ACHN (cell line): ENCODE results near the gene ANKRD39.
A peak's percentile ranks its signal among the peaks of the same experiment; 100 is the strongest.

Experiments used
- DNase-seq: peaks from one replicate; pipeline ENCODE4 v3.0.0-alpha.2; 2015
- in situ Hi-C: cut with HindIII; loops from 2 replicates; pipeline ENCODE4 v1.10.0; 2017; ENCODE audit warnings: low sequenced_read_pairs, low pct_ligation_motif_present, low pct_unique_long_range_greater_than_20kb

The ANKRD39 gene

GRCh38 chr2:96875498-96876268 lies 17.9 kb upstream of the ANKRD39 start:
- no peak for DNase-seq
- in situ Hi-C loops: no loop called here

GRCh38 chr2:96874198-96874831 lies 16.5 kb upstream of the ANKRD39 start:
- no peak for DNase-seq

GRCh38 chr2:96873651-96874096 lies 15.9 kb upstream of the ANKRD39 start:
- in situ Hi-C loops: no loop called here

More at GRCh38 chr2:96874198-96874831, 16.5 kb upstream of the ANKRD39 start:
- in situ Hi-C loops: no loop called here

GRCh38 chr2:96872591-96873349 lies 15.0 kb upstream of the ANKRD39 start:
- in situ Hi-C loops: no loop called here
- DNase-seq: no peak

More at GRCh38 chr2:96873651-96874096, 15.9 kb upstream of the ANKRD39 start:
- DNase-seq: no peak

DNA sequence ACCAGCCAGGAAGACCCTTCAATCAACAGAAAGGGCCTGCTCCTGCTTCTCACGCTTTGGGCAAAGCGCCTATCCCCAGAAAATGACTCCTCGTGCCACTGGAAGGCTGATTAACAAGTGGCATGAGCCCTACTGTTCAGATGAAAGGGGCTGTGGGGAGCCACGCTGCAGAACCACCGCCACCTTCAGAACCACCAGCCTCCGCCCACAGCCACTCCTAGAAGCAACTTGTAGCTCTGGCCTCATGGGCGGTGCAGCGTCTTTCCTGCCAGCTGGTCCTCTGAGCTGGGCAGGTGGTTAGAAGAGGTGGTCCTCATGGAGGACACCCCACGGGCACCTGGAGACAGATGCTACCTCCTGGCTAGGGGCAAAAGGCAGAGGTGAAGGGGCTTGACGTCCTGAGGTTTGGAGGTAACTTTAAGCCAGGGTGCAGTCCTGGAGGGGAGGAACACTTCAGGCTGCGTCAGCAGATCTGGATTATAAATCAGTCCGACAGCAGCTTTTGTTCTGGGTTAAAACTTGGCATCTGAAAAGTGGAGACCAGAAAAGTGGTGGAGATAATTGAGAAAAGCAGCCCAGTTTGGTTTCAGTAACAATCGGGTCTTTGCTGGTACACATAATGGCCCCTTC lies 12.9 kb upstream of the ANKRD39 start:
- in situ Hi-C loops: no loop called here
- no peak for DNase-seq

DNA sequence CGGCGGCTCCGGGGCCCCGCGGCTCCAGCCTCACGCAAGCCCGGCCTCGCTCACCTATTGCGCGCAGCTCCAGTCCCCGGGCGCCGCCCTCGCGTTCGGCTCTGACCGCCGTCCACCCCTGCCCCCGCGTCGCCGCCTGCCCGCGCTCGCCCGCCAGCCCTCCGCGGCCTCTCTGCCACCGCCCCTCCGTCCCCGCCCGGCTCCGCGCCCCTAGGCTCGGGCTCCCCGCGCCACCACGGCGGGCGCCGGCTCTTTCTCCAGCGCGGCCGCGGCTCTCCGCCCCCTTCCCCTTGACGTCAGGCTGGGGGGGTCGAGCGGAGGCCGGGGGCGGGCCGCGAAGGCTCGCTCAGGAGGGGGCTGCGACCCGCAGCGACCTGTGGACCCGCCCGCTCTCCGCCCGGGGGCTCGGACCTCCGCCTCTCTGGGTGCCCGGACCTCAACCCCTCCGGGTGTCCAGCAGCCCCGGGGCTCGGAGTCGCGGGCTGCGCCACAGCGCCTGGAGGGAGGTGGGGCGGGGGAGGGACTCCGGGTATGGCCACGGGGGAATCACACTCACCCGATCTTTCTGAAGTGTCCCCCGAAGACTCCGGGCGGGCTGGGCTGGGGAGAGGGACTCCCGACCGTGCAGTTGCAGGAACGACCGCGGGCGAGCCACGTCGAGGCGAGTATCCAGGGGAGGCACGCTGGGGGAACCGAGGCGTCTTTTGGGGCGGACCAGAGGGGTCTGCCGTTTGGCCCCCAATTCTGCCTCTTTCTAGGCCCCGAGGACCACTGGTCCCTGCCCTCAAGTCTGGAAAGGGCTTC lies 12.2 kb upstream of the ANKRD39 start, which contains the start of gene SEMA4C:
Gene SEMA4C, minus strand, starts transcription at position 259 of the 804 bp plus-strand sequence. CDS start 2,194 bp downstream, outside the sequence.
- in situ Hi-C loops: no loop called here
- peak; percentile 45 for DNase-seq

- peak; percentile 63 for DNase-seq
- in situ Hi-C loops: no loop called here
Observed at GRCh38 chr2:96869281-96869821, 11.5 kb upstream of the ANKRD39 start.

DNA sequence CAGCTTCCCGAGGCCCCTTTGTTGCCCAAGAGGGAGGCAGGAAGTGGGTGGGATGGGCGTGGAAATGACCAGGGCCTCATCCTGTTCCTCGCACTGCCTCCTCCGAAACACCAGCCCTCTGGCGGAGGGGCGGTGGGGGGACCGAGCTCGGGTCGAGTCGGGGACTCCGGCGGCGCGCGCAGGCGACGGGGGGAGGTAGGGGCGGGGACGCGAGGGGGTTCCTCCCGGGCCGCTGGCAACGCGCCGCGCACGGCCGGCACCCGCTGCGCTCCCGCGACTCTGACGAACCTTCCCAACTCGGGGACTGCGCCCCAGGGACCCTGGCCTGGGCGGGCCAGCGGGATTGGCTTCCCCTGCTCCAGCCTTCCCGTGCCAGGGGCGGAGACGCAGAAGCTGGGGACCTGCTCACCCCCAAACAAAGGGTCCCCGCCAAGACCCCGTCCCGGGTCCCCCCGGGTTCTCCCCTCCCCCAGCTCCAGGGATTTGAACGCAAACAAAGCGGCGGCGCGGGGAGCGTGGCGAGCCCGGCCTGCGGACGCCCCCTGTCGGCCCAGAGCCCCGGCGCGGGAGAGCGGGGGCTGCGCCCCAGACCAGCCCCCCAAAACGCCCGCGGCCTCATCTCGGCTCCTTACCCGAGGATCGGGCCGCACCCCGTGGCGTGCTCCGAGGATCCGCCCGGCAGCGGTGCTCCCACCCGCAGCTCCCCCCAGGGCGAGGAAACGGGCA lies 10.9 kb upstream of the ANKRD39 start:
- peak; percentile 93 for DNase-seq
- in situ Hi-C loops: no loop called here

GRCh38 chr2:96867756-96868554 lies 10.1 kb upstream of the ANKRD39 start:
- in situ Hi-C loops: no loop called here
- no peak for DNase-seq

DNA sequence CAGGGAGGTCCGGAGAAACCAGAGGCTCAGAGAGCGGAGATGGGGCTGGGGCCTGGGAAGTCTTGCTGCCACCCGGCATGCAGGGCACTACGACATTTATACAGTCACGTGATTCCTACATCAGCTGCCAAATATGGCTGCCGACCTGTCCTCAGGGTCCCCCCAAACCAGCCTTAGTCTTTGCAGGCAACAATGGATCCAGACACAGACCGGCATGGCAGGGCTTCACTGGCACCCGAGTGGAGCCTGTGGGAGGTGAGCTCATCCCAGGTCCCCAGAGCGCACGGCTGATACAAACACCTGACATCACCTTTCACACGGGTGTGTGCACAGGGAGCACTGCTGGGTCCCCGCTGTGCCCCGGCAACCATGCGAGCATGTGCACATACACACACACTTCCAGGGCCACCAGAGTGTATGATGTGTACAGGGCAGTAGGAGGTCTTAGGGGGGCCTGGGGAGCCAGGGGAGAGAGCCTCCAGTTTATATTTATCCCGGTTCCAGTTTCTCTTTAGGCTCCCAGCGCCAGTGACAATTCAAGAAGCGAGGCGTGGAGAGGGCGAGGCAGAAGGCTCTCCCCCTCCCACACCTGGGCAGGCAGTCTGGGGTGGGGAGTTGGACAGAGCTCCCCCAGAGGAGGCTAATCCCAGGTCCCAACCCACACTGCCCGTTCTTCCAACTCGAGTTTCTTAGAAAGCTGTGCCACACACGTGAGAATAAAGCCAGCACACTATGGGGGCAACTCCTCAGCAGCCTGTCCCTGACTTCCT lies 9.4 kb upstream of the ANKRD39 start:
- in situ Hi-C loops: no loop called here
- no peak for DNase-seq

- DNase-seq: no peak
- in situ Hi-C loops: no loop called here
Observed at GRCh38 chr2:96866586-96866985, 8.8 kb upstream of the ANKRD39 start.

DNA sequence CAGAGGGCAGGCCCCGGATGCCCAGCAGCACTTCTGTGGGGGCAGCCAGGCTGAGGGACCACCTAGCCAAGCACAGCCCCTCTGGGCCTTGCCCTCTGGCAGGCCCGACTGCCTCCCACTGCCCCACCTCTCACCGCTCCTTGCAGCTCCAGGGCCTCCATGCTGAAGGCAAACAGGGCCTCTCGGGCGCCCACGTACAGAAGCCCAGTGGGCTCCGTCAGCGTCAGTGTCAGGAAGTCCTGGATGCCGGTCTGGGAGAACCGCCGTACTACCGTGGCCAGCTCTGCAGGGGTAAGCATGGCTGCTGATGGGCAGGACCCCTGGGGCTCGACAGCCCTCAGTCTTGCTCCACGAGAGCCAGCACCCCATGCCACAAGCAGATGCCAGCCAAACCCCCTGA lies 8.3 kb upstream of the ANKRD39 start:
- DNase-seq: no peak
- in situ Hi-C loops: no loop called here

GRCh38 chr2:96865654-96866053 lies 7.8 kb upstream of the ANKRD39 start:
- DNase-seq: no peak
- in situ Hi-C loops: no loop called here

DNA sequence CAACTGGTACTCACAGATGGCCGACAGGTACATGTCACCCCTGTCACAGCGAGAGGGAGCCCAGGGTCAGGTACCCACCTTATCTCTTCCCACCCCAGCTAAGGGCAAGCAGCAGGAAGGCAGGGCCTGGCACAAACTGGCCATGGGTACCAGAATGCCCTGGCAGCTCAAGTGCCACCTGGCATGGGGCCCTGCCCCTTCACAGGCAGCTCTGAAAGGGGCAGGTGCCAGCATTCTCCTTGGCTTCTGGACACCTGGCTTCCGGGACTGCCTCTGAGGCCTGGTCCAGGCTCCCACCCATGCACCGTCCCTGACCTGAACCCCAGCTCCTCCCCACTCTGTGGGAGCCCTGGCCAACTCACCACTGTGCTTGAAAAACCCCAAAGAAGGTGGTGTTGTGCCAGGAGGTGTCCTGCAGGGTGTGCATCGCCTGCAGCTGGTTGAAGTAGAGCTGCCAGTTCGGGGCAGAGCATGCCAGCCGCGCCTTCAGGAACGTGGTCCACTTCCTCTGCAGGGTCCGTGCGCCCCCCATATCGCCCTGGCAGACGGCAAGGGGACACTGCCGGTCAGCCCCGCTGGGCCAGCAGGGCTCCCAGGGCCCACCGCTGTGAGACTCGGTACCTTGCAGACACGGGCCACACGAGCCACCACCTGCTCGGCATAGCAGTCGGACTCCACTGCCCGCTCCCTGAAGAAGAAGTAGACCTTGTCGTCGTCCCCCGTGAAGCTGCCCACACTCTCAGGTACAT lies 6.7 kb upstream of the ANKRD39 start:
- no peak for DNase-seq
- in situ Hi-C loops: no loop called here
